Measurements from ENCODE around the gene DLG5.

The DLG5 gene

DNA sequence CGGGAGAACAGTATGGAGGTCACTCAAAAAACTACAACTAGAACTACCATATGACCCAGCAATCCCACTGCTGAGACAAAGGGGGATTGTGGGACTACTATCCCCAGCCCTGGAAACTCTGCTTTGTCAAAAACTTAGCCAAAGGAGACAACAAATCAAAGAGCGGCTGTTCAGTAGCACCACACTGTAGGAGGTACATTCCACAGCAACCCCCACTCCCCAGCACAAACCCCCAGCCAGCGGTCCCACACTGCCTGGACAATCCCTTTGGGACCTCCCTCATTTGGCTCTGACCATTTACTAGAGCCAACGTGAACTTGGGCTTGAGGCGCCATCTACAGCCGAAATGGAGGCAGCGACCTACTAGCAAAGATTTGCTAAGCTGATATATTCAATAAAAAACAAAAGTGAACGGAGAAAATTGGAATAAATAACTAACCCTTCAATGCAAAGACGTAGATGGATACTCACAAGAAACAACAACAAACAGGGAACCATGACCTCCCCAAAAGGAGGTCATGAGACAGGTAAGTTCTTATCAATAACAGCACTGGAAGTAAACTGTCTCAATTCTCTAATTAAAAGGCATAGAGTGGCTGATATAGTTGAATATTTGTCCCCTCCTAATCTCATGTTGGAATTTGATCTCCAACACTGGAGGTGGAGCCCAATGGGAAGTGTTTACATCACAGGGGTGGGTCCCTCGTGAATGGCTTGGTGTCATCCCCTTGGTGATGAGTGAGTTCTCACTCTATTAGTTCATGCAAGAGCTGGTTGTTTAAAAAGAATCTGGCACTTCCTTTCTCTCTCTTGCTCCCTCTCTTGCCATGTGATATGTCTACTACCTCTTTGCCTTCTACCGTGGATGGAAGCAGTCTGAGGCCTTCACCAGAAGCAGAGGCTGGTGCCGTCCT, 170.0 kb downstream of the DLG5 start:
- no peak for DNase-seq

- DNase-seq, result no peak
Measured at GRCh38 chr10:77746047-77746707, 180.4 kb downstream of the DLG5 start.

DNA sequence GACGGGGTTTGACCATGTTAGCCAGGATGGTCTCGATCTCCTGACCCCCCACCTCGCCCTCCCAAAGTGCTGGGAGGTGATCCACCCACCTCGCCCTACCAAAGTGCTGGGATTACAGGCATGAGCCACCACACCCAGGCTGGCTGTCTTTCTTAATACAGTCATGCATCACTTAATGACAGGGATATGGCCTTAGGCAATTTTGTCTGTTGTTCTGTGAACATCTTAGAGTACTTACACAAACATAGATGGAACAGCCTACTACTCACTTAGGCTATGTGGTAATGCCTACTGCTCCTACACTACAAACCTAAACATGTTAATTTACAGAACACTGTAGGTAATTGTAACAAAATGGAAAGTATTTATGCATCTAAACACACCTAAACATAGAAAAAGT, 182.3 kb downstream of the DLG5 start:
- DNase-seq, result no peak

DNA sequence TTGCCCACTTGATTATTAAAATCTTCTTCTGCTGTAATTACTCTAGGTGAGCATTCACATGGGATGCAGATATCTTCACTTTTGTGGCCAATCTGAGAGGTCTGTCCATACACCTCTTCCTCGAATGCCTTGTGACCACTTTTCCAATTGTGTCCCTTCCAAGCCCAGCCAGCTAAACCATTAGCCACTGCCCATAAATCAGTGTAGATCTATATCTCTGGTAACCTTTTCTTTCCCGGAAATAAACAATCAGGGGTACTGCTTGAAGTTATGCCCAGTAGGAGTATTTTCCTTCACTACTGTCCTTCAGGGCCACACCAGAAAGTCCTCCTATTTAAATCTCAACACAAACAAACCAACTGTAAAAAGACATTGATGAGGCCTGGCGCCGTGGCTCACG, 184.4 kb downstream of the DLG5 start:
- DNase-seq, result no peak

DNA sequence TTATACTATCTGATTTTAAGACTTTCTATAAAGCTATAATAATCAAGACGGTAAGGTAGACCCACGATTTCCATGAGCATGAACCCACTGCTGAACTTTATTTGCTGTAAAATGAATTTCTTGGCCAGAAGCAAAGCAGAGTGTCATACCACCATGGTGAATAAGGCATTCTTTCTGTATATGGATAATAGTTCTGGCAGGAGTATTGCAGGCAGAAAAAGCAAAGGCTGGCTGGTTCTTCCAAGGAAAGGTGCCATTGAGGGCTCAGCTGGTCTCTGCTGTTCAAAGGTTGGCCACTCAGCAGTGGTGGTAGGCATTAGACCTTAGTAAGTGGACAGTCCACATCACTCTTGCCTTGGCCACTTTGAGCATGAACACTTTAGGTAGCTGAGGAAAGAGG, 184.8 kb downstream of the DLG5 start:
- DNase-seq, result no peak
